ENCODE results near the gene DRAM1. TPM values are rescaled to one million over a fixed set of nuclear protein-coding genes. Genes with fewer than 3 reads are reported as not detected.

The DRAM1 gene
- polyA plus RNA-seq, 1 donor (not counting 4 experiments of a cell fraction or from before 2014, with no cell fraction given), result 21.7 TPM

DNA sequence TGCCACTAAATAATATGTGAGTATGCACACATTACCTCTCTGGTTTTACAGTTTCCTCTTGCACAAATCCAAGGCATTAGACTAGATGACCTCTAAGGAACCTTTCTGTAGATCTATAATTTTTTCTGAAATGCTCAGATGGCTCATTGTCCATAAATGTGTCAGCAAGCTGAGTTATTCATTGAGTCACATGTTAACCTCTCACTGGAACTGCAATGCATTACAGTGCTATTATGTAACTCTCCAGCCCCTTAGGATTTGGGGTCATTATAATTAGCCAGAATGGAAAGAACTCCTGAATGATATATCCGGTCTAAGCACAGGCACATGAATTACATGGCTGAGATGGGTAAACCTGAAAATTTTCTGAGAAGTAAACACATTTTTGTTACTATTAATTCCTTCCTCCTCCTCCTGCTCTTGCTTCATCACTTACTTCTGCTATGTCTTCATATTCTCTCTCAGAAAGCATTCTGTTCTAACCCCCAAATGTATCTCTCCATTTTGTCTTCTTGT lies 20.3 kb upstream of the DRAM1 start:
- Histone ChIP-seq H3K79me2 (ENCODE audit: control insufficient read depth, insufficient read depth, low read length) (no peaks in the 10 kb centered on the region), H3K4me1 (ENCODE audit: control insufficient read depth, extremely low read depth, insufficient read depth, low read length) (peaks cover 26% of the 10 kb centered on the region), H3K9me3 (ENCODE audit: control insufficient read depth, low read depth, low read length) (no peaks in the 10 kb centered on the region), H3K9ac (ENCODE audit: control insufficient read depth, extremely low read depth, insufficient read depth, low read length) (no peak overlapping the region), H3K36me3 (ENCODE audit: control insufficient read depth in 2 of 2, extremely low read depth in 1 of 2, insufficient read depth in 2 of 2, low read length in 2 of 2) (no peaks in the 10 kb centered on the region), H3K9me1 (ENCODE audit: control insufficient read depth, extremely low read depth, insufficient read depth, low read length) (no peaks in the 10 kb centered on the region), H4K20me1 (ENCODE audit: control insufficient read depth, extremely low read depth, insufficient read depth, low read length) (no peaks in the 10 kb centered on the region), H3K27me3 (ENCODE audit: control insufficient read depth, extremely low read depth, insufficient read depth, low read length) (no peaks in the 10 kb centered on the region), H3K4me2 (ENCODE audit: control insufficient read depth, extremely low read depth, insufficient read depth, low read depth, low read length) (no peak overlapping the region), H3K4me3 (ENCODE audit: control insufficient read depth in 2 of 3, extremely low read depth in 1 of 3, insufficient read depth in 2 of 3, low read depth in 1 of 3, low read length in 3 of 3) (no peak overlapping the region), H2AFZ (ENCODE audit: control insufficient read depth, low read length) (no peak overlapping the region), H3K27ac (ENCODE audit: control insufficient read depth, insufficient read depth, low read length) (no peak overlapping the region)
- dilution Hi-C loops (cut with MboI; ENCODE audit: extremely low pct_ligation_motif_present, low sequenced_read_pairs), result no loop called here
- FAIRE-seq (no peak), DNase-seq (ENCODE audit: low read depth, low spot score) (no peak)
- TF ChIP-seq, protein P1, sequence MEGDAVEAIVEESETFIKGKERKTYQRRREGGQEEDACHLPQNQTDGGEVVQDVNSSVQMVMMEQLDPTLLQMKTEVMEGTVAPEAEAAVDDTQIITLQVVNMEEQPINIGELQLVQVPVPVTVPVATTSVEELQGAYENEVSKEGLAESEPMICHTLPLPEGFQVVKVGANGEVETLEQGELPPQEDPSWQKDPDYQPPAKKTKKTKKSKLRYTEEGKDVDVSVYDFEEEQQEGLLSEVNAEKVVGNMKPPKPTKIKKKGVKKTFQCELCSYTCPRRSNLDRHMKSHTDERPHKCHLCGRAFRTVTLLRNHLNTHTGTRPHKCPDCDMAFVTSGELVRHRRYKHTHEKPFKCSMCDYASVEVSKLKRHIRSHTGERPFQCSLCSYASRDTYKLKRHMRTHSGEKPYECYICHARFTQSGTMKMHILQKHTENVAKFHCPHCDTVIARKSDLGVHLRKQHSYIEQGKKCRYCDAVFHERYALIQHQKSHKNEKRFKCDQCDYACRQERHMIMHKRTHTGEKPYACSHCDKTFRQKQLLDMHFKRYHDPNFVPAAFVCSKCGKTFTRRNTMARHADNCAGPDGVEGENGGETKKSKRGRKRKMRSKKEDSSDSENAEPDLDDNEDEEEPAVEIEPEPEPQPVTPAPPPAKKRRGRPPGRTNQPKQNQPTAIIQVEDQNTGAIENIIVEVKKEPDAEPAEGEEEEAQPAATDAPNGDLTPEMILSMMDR (optimal IDR thresholded peaks at IDR 0.05 in 1 of 3, IDR thresholded peaks at IDR 0.05 in 1 of 3, conservative IDR thresholded peaks at IDR 0.05 in 1 of 3; ENCODE audit: extremely low read depth in 1 of 3, insufficient read depth in 2 of 3, low read length in 3 of 3), result no peak

DNA sequence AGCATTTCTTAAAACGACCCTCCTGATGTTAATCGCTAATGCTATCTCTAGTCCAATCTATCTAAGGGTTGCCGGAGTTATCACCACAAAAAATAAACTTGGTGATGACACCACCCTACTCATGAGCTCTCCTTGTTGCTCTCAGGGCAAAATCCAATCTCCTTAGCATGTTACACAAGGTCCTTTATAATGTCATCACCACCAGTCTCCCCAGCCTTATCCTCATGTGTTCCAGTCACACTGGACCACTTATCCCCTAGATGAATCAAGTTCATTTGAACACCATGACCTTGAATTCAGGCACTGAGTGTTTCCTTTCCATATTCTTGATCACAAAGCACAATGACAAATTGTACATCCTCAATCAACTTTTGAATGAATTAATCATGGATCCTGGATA lies 19.0 kb upstream of the DRAM1 start:
- TF ChIP-seq, protein P1 (optimal IDR thresholded peaks at IDR 0.05 in 1 of 3, IDR thresholded peaks at IDR 0.05 in 1 of 3, conservative IDR thresholded peaks at IDR 0.05 in 1 of 3; ENCODE audit: extremely low read depth in 1 of 3, insufficient read depth in 2 of 3, low read length in 3 of 3), result no peak
- TF ChIP-seq EZH2 (IDR thresholded peaks at IDR 0.05; ENCODE audit: low read length), result no peak
- Histone ChIP-seq H3K9ac (ENCODE audit: control insufficient read depth, extremely low read depth, insufficient read depth, low read length) (no peak overlapping the region), H3K9me3 (ENCODE audit: control insufficient read depth, low read depth, low read length) (no peaks in the 10 kb centered on the region), H3K27ac (ENCODE audit: control insufficient read depth, insufficient read depth, low read length) (no peak overlapping the region), H3K36me3 (ENCODE audit: control insufficient read depth in 2 of 2, extremely low read depth in 1 of 2, insufficient read depth in 2 of 2, low read length in 2 of 2) (no peaks in the 10 kb centered on the region), H3K9me1 (ENCODE audit: control insufficient read depth, extremely low read depth, insufficient read depth, low read length) (no peaks in the 10 kb centered on the region), H3K79me2 (ENCODE audit: control insufficient read depth, insufficient read depth, low read length) (no peaks in the 10 kb centered on the region), H3K4me3 (ENCODE audit: control insufficient read depth in 2 of 3, extremely low read depth in 1 of 3, insufficient read depth in 2 of 3, low read depth in 1 of 3, low read length in 3 of 3) (no peak overlapping the region), H3K4me1 (ENCODE audit: control insufficient read depth, extremely low read depth, insufficient read depth, low read length) (peaks cover 30% of the 10 kb centered on the region), H4K20me1 (ENCODE audit: control insufficient read depth, extremely low read depth, insufficient read depth, low read length) (no peaks in the 10 kb centered on the region), H2AFZ (ENCODE audit: control insufficient read depth, low read length) (no peak overlapping the region), H3K4me2 (ENCODE audit: control insufficient read depth, extremely low read depth, insufficient read depth, low read depth, low read length) (no peak overlapping the region), H3K27me3 (ENCODE audit: control insufficient read depth, extremely low read depth, insufficient read depth, low read length) (no peaks in the 10 kb centered on the region)
- FAIRE-seq (no peak), DNase-seq (ENCODE audit: low read depth, low spot score) (no peak)
- dilution Hi-C loops (cut with MboI; ENCODE audit: extremely low pct_ligation_motif_present, low sequenced_read_pairs), result no loop called here

Measured in keratinocyte (primary cell).